Mucosa of descending colon (tissue), 3 donors: ENCODE data around the gene MAN2B2. TPM values are rescaled to one million over a fixed set of nuclear protein-coding genes. Genes with fewer than 3 reads are reported as not detected.

Experiments used
- ATAC-seq: fragments of 200-7000 bp; cut with Tn5 transposase; one replicate; pipeline ENCODE4 v1.9.1; 2020; ENCODE audit warnings: mild to moderate bottlenecking, moderate library complexity
- DNase-seq, 3 donors: peaks; one replicate each; pipeline ENCODE4 v3.0.0-alpha.2; 2020
- H3K36me3 ChIP-seq: fragments of 200-600 bp; one replicate; pipeline ENCODE4 v1.8.0; 2021; ENCODE audit warnings: low read depth, mild to moderate bottlenecking
- H3K4me1 ChIP-seq: fragments of 200-600 bp; one replicate; pipeline ENCODE4 v1.8.0; 2021; ENCODE audit warnings: low read depth, mild to moderate bottlenecking
- H3K4me3 ChIP-seq: fragments of 200-600 bp; one replicate; pipeline ENCODE4 v1.8.0; 2021; ENCODE audit warnings: mild to moderate bottlenecking
- H3K9me3 ChIP-seq: fragments of 200-600 bp; one replicate; pipeline ENCODE4 v1.8.0; 2021; ENCODE audit warnings: mild to moderate bottlenecking
- intact Hi-C, 2 donors: fragments of 100-400 bp; cut with DNase I in 1 of 2; cut with micrococcal nuclease in 1 of 2; formaldehyde crosslinking; loops; one replicate each; pipeline versions ENCODE4 v1.11.0 to v1.11.1; 2022; cut with DNase I, micrococcal nuclease
- long read RNA-seq, 2 donors: library from polyadenylated mRNA; unstranded; transcript quantifications; one replicate each; pipeline ENCODE4 v2.0.0, GENCODE V29; 2019 to 2021
- total RNA-seq, 3 donors: library from RNA; stranded (reverse); fragmentation: NEBNext Ultra II Directional in 2 of 3; extraction: Animal tissue kit (Norgen Biotek cat#: 25700) in 2 of 3; gene quantifications; one replicate each; pipeline versions ENCODE4 v1.2.1 to v1.2.4, GENCODE V29; 2021 to 2023
- TF ChIP-seq, protein P1 (sequence below): fragments of 200-600 bp; IDR thresholded peaks from one replicate; pipeline ENCODE4 v1.8.0; 2022; ENCODE audit warnings: antibody characterized with exemption, mild to moderate bottlenecking
- donor health status: DM: no; HTN: no; CAD: no; lungs with moderate emphysema.
- donor health status: DM: no; HTN: no; CAD: no.
- donor health status: DM: no; HTN: yes; CAD: no.

The MAN2B2 gene
- total RNA-seq = 10 to 100 TPM; 24.1 to 28.2 (median 27.2) TPM
- long read RNA-seq, donor 1, full-length matches to known transcripts = 5 of 17 reads
- long read RNA-seq, donor 1, partial matches to known transcripts = 9 of 17 reads
- long read RNA-seq, donor 1, other reads (novel, unspliced or antisense) = 3 of 17 reads
- long read RNA-seq, donor 2, full-length matches to known transcripts = 3 of 7 reads
- long read RNA-seq, donor 2, partial matches to known transcripts = 1 of 7 reads
- long read RNA-seq, donor 2, other reads (novel, unspliced or antisense) = 3 of 7 reads

DNA sequence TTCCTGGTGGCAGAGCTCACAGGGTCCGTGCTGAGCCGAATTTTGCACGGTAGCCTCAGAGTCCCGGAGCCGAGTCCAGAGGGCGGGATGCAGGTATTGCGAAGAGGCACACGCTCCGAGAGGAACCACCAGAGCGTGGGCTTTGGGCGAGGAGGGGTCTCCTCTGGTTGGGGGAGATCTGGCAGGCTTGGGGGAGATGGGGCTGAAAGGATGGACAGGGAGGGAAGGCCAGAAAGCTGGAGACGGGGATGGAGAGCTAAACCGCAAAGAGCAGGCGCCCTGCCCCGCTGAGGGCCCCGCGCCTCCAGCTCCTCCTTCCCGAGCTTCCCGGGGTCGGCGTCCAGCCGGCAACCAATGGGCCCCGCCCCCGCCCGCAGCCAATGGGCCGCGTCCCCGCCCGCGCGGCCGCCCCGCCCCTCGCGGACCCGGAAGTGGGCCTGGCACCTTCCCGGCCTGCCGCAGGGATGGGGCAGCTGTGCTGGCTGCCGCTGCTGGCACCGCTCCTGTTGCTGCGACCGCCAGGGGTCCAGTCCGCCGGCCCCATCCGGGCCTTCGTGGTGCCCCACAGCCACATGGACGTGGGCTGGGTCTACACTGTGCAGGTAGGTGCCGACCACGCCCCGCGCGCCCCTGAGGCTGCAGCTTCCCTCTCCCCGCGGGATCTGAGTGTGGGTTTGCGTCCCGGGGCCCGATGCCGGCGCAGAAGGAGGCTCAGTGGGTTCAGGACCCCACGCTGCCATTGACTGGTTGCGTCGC, at the start of gene MAN2B2:
MAN2B2 (plus strand) TSS at position 443 of the 756 bp plus-strand sequence; CDS start at position 465, 22 bp downstream.
- intact Hi-C loops = no loop called here
- H3K9me3 ChIP-seq = no peaks in the 10 kb centered on the region
- H3K36me3 ChIP-seq = no peaks in the 10 kb centered on the region
- peak within 1 kb of the TSS; percentile 56 for H3K4me3 ChIP-seq
- TF ChIP-seq, protein P1, sequence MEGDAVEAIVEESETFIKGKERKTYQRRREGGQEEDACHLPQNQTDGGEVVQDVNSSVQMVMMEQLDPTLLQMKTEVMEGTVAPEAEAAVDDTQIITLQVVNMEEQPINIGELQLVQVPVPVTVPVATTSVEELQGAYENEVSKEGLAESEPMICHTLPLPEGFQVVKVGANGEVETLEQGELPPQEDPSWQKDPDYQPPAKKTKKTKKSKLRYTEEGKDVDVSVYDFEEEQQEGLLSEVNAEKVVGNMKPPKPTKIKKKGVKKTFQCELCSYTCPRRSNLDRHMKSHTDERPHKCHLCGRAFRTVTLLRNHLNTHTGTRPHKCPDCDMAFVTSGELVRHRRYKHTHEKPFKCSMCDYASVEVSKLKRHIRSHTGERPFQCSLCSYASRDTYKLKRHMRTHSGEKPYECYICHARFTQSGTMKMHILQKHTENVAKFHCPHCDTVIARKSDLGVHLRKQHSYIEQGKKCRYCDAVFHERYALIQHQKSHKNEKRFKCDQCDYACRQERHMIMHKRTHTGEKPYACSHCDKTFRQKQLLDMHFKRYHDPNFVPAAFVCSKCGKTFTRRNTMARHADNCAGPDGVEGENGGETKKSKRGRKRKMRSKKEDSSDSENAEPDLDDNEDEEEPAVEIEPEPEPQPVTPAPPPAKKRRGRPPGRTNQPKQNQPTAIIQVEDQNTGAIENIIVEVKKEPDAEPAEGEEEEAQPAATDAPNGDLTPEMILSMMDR = no peak
- H3K4me1 ChIP-seq = peaks cover 8% of the 10 kb centered on the region
- ATAC-seq (peak; percentile 99), DNase-seq (peak; percentile 91 to 95 (median 92))

DNA sequence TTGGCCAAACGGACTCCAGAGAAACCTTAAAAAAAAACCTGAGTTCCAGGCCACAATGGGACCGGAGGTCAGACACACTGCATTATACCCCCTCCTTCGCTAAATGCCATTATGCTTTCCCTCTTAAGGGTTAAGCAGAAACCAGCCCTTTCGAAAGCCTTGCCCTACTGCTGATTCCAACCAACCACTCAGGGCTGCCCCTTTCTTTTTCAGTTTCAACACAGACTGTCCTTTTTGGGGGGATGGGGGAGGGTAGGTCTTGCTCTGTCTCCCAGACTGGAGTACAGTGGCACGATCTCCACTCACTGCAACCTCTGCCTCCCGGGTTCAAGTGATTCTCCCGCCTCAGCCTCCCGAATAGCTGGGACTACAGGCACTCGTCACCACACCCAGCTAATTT, 49.5 kb upstream of the MAN2B2 start:
- H3K36me3 ChIP-seq = no peaks in the 10 kb centered on the region
- intact Hi-C loops = no loop called here
- no peaks in the 10 kb centered on the region for H3K9me3 ChIP-seq
- TF ChIP-seq, protein P1 = no peak
- H3K4me1 ChIP-seq = no peaks in the 10 kb centered on the region
- no peak for ATAC-seq
- H3K4me3 ChIP-seq = no peak overlapping the region
- no peak for DNase-seq

DNA sequence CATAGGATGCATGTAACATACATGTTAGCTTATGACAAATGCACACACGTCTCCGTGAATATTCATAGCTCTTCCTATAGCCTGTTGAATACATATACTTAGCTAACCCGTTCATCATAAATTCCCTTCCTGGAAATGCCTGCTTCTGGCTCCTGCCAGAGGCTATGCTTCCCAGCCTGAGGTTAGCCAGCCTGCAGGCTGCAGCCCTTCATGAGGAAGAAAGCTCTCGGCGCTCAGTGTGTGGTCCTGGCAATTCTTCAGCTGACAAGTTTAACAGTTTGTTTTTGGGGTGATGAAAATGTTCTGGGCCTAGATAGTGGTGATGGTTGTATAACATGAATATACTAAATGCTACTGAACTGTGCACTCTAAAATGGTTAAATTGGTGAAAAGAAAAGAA, 48.8 kb upstream of the MAN2B2 start:
- intact Hi-C loops = no loop called here
- H3K4me3 ChIP-seq = no peak overlapping the region

DNA sequence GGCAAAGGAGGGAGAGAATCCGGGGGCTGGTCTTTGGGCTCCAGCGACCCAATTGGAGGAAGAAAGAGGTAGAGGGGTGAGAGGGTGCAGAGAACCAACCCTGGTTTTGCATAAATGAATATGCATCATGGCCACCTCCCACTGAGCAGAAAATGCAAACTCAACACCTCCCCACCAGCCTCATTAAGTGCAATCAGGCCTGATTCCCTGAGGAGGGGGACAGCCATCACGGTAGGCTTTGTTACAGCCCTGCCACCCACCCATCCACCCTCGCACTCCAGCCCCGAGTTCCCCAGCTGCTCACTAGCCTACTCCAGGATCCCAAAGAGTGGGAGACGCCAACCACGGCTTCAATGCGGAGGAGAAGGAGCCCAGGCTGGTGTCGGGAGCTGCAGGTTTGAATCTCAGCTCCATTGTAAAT, 48.3 kb upstream of the MAN2B2 start:
- peak in 1 of 3 donors; percentile 25 for DNase-seq
- Histone ChIP-seq H3K4me1 (no peaks in the 10 kb centered on the region), H3K9me3 (no peaks in the 10 kb centered on the region), H3K4me3 (no peak overlapping the region), H3K36me3 (no peaks in the 10 kb centered on the region)
- TF ChIP-seq, protein P1 = no peak
- intact Hi-C loops = no loop called here
- ATAC-seq = no peak

More for the DNA sequence above, 48.8 kb upstream of the MAN2B2 start:
- Histone ChIP-seq H3K36me3 (no peaks in the 10 kb centered on the region), H3K4me1 (no peaks in the 10 kb centered on the region), H3K9me3 (no peaks in the 10 kb centered on the region)
- ATAC-seq (no peak), DNase-seq (peak in 1 of 3 donors; percentile 15)
- TF ChIP-seq, protein P1 = no peak

DNA sequence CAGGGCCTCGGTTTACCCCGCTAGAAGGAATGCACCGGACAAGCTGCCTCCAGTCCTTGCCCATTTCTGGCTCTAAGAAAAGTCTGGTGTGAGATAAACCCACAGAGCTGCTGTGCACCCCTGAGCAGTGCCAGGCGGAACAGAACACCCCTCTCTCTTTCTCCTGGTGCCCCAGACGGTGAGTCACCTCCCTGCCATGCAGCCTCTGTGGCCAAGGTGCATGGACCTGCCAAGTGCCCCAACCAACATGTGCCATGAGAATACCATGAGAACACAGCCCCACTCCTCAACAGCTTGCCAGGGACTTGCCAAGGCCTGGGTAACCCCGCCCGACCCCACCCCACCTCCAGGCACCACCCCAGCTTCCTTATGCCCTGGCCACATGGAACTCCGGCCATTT, 47.7 kb upstream of the MAN2B2 start:
- Histone ChIP-seq H3K36me3 (no peaks in the 10 kb centered on the region), H3K9me3 (no peaks in the 10 kb centered on the region), H3K4me3 (no peak overlapping the region), H3K4me1 (no peaks in the 10 kb centered on the region)
- intact Hi-C loops = no loop called here
- TF ChIP-seq, protein P1 = no peak
- ATAC-seq (no peak), DNase-seq (peak in 1 of 3 donors; percentile 10)
